HAP-1 (cell line): ENCODE measurements around the gene CRISPLD2.

Experiments
- DNase-seq, 2 experiments: peaks; one replicate each; pipeline ENCODE4 v3.0.0-alpha.2; 2016 to 2020; ENCODE audit warnings: low spot score in 2 of 2
- H3K27me3 ChIP-seq: fragments of 250-450 bp; sonication (Bioruptor Pico); 2 replicates; pipeline ENCODE4 v1.5.1; 2020; ENCODE audit warnings: low read depth, mild to moderate bottlenecking, moderate library complexity
- H3K36me3 ChIP-seq: fragments of 250-450 bp; sonication (Bioruptor Pico); replicated peaks from 2 replicates; pipeline ENCODE4 v1.5.1; 2020; ENCODE audit warnings: mild to moderate bottlenecking
- H3K4me1 ChIP-seq: fragments of 250-450 bp; sonication (Bioruptor Pico); 2 replicates; pipeline ENCODE4 v1.5.1; 2020; ENCODE audit warnings: mild to moderate bottlenecking
- H3K4me3 ChIP-seq: fragments of 250-450 bp; sonication (Bioruptor Pico); 2 replicates; pipeline ENCODE4 v1.5.1; 2020; ENCODE audit warnings: mild to moderate bottlenecking, moderate library complexity
- H3K9me3 ChIP-seq: fragments of 250-450 bp; sonication (Bioruptor Pico); 2 replicates; pipeline ENCODE4 v1.5.1; 2020; ENCODE audit warnings: mild to moderate bottlenecking, moderate library complexity
- in situ Hi-C: fragments of 300-500 bp; cut with MboI; formaldehyde crosslinking; loops from 3 replicates; pipeline ENCODE4 v1.14.3; 2020; ENCODE audit warnings: low sequenced_read_pairs, inconsistent platforms, mixed read lengths

Gene CRISPLD2

GRCh38 chr16:84810518-84811273 is 9.1 kb upstream of the CRISPLD2 start:
- in situ Hi-C loops, result no loop called here
- Histone ChIP-seq H3K36me3 (no peaks in the 10 kb centered on the region), H3K9me3 (no peaks in the 10 kb centered on the region), H3K4me3 (no peak overlapping the region), H3K4me1 (no peaks in the 10 kb centered on the region), H3K27me3 (peaks cover 50% of the 10 kb centered on the region)
- DNase-seq, result no peak

GRCh38 chr16:84811529-84811928 is 8.3 kb upstream of the CRISPLD2 start:
- no peak for DNase-seq
- Histone ChIP-seq H3K4me3 (no peak overlapping the region), H3K36me3 (no peaks in the 10 kb centered on the region), H3K27me3 (peaks cover 50% of the 10 kb centered on the region), H3K9me3 (no peaks in the 10 kb centered on the region), H3K4me1 (no peaks in the 10 kb centered on the region)
- in situ Hi-C loops, result no loop called here

- Histone ChIP-seq H3K4me3 (no peak overlapping the region), H3K4me1 (no peaks in the 10 kb centered on the region), H3K9me3 (no peaks in the 10 kb centered on the region), H3K27me3 (peaks cover 50% of the 10 kb centered on the region), H3K36me3 (no peaks in the 10 kb centered on the region)
- DNase-seq, result no peak
- in situ Hi-C loops, result no loop called here
Observed at GRCh38 chr16:84813141-84813934, 6.4 kb upstream of the CRISPLD2 start.

- in situ Hi-C loops, result no loop called here
- Histone ChIP-seq H3K4me1 (peaks cover 4% of the 10 kb centered on the region), H3K9me3 (no peaks in the 10 kb centered on the region), H3K36me3 (no peaks in the 10 kb centered on the region), H3K4me3 (no peak overlapping the region), H3K27me3 (peaks cover 51% of the 10 kb centered on the region)
- no peak for DNase-seq
Observed at GRCh38 chr16:84815462-84815861, 4.3 kb upstream of the CRISPLD2 start.

- peaks cover 4% of the 10 kb centered on the region for H3K4me1 ChIP-seq
- no peak overlapping the region for H3K4me3 ChIP-seq
- H3K36me3 ChIP-seq, result no peaks in the 10 kb centered on the region
- H3K9me3 ChIP-seq, result no peaks in the 10 kb centered on the region
- DNase-seq, result no peak
- in situ Hi-C loops, result no loop called here
- H3K27me3 ChIP-seq, result peaks cover 45% of the 10 kb centered on the region
Observed at GRCh38 chr16:84816023-84816422, 3.8 kb upstream of the CRISPLD2 start.

GRCh38 chr16:84816485-84816884 is 3.3 kb upstream of the CRISPLD2 start:
- in situ Hi-C loops, result no loop called here
- peaks cover 40% of the 10 kb centered on the region for H3K27me3 ChIP-seq
- peaks cover 4% of the 10 kb centered on the region for H3K4me1 ChIP-seq
- DNase-seq, result no peak
- no peaks in the 10 kb centered on the region for H3K36me3 ChIP-seq
- H3K4me3 ChIP-seq, result no peak overlapping the region
- H3K9me3 ChIP-seq, result no peaks in the 10 kb centered on the region

- Histone ChIP-seq H3K4me3 (no peak overlapping the region), H3K36me3 (no peaks in the 10 kb centered on the region), H3K27me3 (peaks cover 33% of the 10 kb centered on the region), H3K9me3 (no peaks in the 10 kb centered on the region), H3K4me1 (peaks cover 4% of the 10 kb centered on the region)
- in situ Hi-C loops, result no loop called here
- DNase-seq, result no peak
Observed at GRCh38 chr16:84817206-84817605, 2.6 kb upstream of the CRISPLD2 start.

GRCh38 chr16:84817613-84818012 is 2.2 kb upstream of the CRISPLD2 start:
- H3K4me1 ChIP-seq, result peaks cover 4% of the 10 kb centered on the region
- in situ Hi-C loops, result no loop called here
- H3K27me3 ChIP-seq, result peaks cover 29% of the 10 kb centered on the region
- H3K36me3 ChIP-seq, result no peaks in the 10 kb centered on the region
- DNase-seq, result no peak
- H3K4me3 ChIP-seq, result no peak overlapping the region
- H3K9me3 ChIP-seq, result no peaks in the 10 kb centered on the region

- Histone ChIP-seq H3K4me1 (peaks cover 4% of the 10 kb centered on the region), H3K36me3 (no peaks in the 10 kb centered on the region), H3K4me3 (no peak overlapping the region), H3K9me3 (no peaks in the 10 kb centered on the region), H3K27me3 (peaks cover 25% of the 10 kb centered on the region)
- no peak for DNase-seq
- in situ Hi-C loops, result no loop called here
Observed at GRCh38 chr16:84818133-84818532, 1.7 kb upstream of the CRISPLD2 start.

GRCh38 chr16:84818989-84819643 is 669 bp upstream of the CRISPLD2 start:
- H3K27me3 ChIP-seq, result peaks cover 16% of the 10 kb centered on the region
- H3K9me3 ChIP-seq, result no peaks in the 10 kb centered on the region
- DNase-seq, result no peak
- no peaks in the 10 kb centered on the region for H3K36me3 ChIP-seq
- in situ Hi-C loops, result no loop called here
- 0 out of 2 replicates have a peak overlapping the region, but pooled peaks have one; percentile 11 for H3K4me3 ChIP-seq
- peaks cover 4% of the 10 kb centered on the region for H3K4me1 ChIP-seq

GRCh38 chr16:84820305-84820684 is 510 bp downstream of the CRISPLD2 start:
- H3K4me3 ChIP-seq, result peak overlapping the region; percentile 28

GRCh38 chr16:84820771-84821170 is 986 bp downstream of the CRISPLD2 start:
- peaks cover 5% of the 10 kb centered on the region; the same call in 1 of the 2 replicates for H3K27me3 ChIP-seq
- H3K36me3 ChIP-seq, result no peaks in the 10 kb centered on the region
- no peak overlapping the region for H3K4me3 ChIP-seq
- in situ Hi-C loops, result no loop called here
- H3K9me3 ChIP-seq, result no peaks in the 10 kb centered on the region
- H3K4me1 ChIP-seq, result peaks cover 4% of the 10 kb centered on the region
- DNase-seq, result no peak

More at GRCh38 chr16:84820305-84820684, 510 bp downstream of the CRISPLD2 start:
- Histone ChIP-seq H3K4me1 (peaks cover 4% of the 10 kb centered on the region), H3K27me3 (peaks cover 5% of the 10 kb centered on the region; the same call in 1 of the 2 replicates), H3K9me3 (no peaks in the 10 kb centered on the region), H3K36me3 (no peaks in the 10 kb centered on the region)
- no peak for DNase-seq
- in situ Hi-C loops, result no loop called here

GRCh38 chr16:84821179-84821578 is 1.4 kb downstream of the CRISPLD2 start:
- DNase-seq, result no peak
- in situ Hi-C loops, result no loop called here
- Histone ChIP-seq H3K4me3 (no peak overlapping the region), H3K36me3 (no peaks in the 10 kb centered on the region), H3K9me3 (no peaks in the 10 kb centered on the region), H3K27me3 (peaks cover 5% of the 10 kb centered on the region; the same call in 1 of the 2 replicates), H3K4me1 (peaks cover 4% of the 10 kb centered on the region)
